HT-29 (cell line): Measurements from ENCODE around the gene CDH22. TPM values are rescaled to one million over a fixed set of nuclear protein-coding genes. Genes with fewer than 3 reads are reported as not detected.
A peak's percentile ranks its signal among the peaks of the same experiment; 100 is the strongest.

Experiments
- DNase-seq: peaks from one replicate; pipeline ENCODE4 v3.0.0-alpha.2; 2015; ENCODE audit warnings: low spot score
- total RNA-seq: library from RNA; depleted of rRNA; stranded (reverse); fragments of >200 nt; shearing (Covaris generic); gene quantifications from 2 replicates; pipeline ENCODE4 v1.2.3, GENCODE V29; 2014

CDH22 gene
- total RNA-seq, 1 experiment from 2014 or later, result not detected

- DNase-seq, result peak; percentile 66
Measured at GRCh38 chr20:46215913-46216707, 92.2 kb downstream of the CDH22 start.

- DNase-seq, result peak; percentile 36
Measured at GRCh38 chr20:46214824-46215488, 93.3 kb downstream of the CDH22 start.

- DNase-seq, result no peak
Measured at GRCh38 chr20:46213946-46214823, 94.1 kb downstream of the CDH22 start.

- DNase-seq, result no peak
Measured at GRCh38 chr20:46212876-46213275, 95.4 kb downstream of the CDH22 start.

GRCh38 chr20:46212252-46212651, 96.0 kb downstream of the CDH22 start:
- no peak for DNase-seq

- no peak for DNase-seq
Measured at GRCh38 chr20:46211331-46211722, 97.0 kb downstream of the CDH22 start.

GRCh38 chr20:46210672-46211330, 97.5 kb downstream of the CDH22 start:
- DNase-seq, result no peak

GRCh38 chr20:46209930-46210671, 98.2 kb downstream of the CDH22 start:
- DNase-seq, result no peak

- no peak for DNase-seq
Measured at GRCh38 chr20:46207793-46208192, 100.5 kb downstream of the CDH22 start.

GRCh38 chr20:46206992-46207549, 101.2 kb downstream of the CDH22 start:
- DNase-seq, result no peak

- peak; percentile 47 for DNase-seq
Measured at GRCh38 chr20:46206025-46206424, 102.3 kb downstream of the CDH22 start.

- no peak for DNase-seq
Measured at GRCh38 chr20:46205349-46205748, 102.9 kb downstream of the CDH22 start.

GRCh38 chr20:46204594-46205186, 103.6 kb downstream of the CDH22 start:
- no peak for DNase-seq

- no peak for DNase-seq
Measured at GRCh38 chr20:46203510-46203837, 104.8 kb downstream of the CDH22 start.

GRCh38 chr20:46202766-46203509, 105.4 kb downstream of the CDH22 start:
- no peak for DNase-seq

- no peak for DNase-seq
Measured at GRCh38 chr20:46200582-46201570, 107.4 kb downstream of the CDH22 start.

GRCh38 chr20:46199198-46199597, 109.1 kb downstream of the CDH22 start:
- no peak for DNase-seq

GRCh38 chr20:46196990-46197389, 111.3 kb downstream of the CDH22 start:
- no peak for DNase-seq
